IPS-18a (cell line): ENCODE results near the gene MAGI3.
"Not testable (repeated sequence)": the region's sequence is repeated elsewhere in the genome, so short reads cannot be mapped to it uniquely, and the experiment has no call there.

Source experiments
- H3K27ac ChIP-seq: one replicate; pipeline ENCODE4 v1.5.1; 2013; ENCODE audit warnings: low read length
- H3K27me3 ChIP-seq: one replicate; pipeline ENCODE4 v1.6.1; 2013; ENCODE audit warnings: mild to moderate bottlenecking, low read length; ENCODE audit not compliant: control insufficient read depth, insufficient read depth
- H3K36me3 ChIP-seq: one replicate; pipeline ENCODE4 v1.6.1; 2013; ENCODE audit warnings: low read depth, low read length; ENCODE audit not compliant: control insufficient read depth
- H3K4me1 ChIP-seq: one replicate; pipeline ENCODE4 v1.6.1; 2013; ENCODE audit warnings: low read depth, low read length; ENCODE audit not compliant: control insufficient read depth
- H3K4me3 ChIP-seq: one replicate; pipeline ENCODE4 v1.5.1; 2013; ENCODE audit warnings: low read length
- H3K9ac ChIP-seq: one replicate; pipeline ENCODE4 v1.6.1; 2013; ENCODE audit warnings: mild to moderate bottlenecking, low read length, moderate library complexity
- H3K9me3 ChIP-seq: one replicate; pipeline ENCODE4 v1.6.1; 2013; ENCODE audit warnings: low read depth, low read length; ENCODE audit not compliant: control insufficient read depth

Gene MAGI3

GRCh38 chr1:113552244-113552643 is 161.9 kb downstream of the MAGI3 start:
- Histone ChIP-seq H3K9ac (no peak overlapping the region), H3K9me3 (no peaks in the 10 kb centered on the region), H3K36me3 (no peaks in the 10 kb centered on the region), H3K4me3 (no peak overlapping the region), H3K4me1 (peaks cover 9% of the 10 kb centered on the region), H3K27ac (no peak overlapping the region), H3K27me3 (no peaks in the 10 kb centered on the region)

GRCh38 chr1:113557187-113557586 is 166.9 kb downstream of the MAGI3 start:
- no peak overlapping the region for H3K4me3 ChIP-seq
- no peaks in the 10 kb centered on the region for H3K9me3 ChIP-seq
- H3K4me1 ChIP-seq: no peaks in the 10 kb centered on the region
- H3K9ac ChIP-seq: no peak overlapping the region
- H3K27me3 ChIP-seq: no peaks in the 10 kb centered on the region
- H3K27ac ChIP-seq: no peak overlapping the region
- no peaks in the 10 kb centered on the region for H3K36me3 ChIP-seq

DNA sequence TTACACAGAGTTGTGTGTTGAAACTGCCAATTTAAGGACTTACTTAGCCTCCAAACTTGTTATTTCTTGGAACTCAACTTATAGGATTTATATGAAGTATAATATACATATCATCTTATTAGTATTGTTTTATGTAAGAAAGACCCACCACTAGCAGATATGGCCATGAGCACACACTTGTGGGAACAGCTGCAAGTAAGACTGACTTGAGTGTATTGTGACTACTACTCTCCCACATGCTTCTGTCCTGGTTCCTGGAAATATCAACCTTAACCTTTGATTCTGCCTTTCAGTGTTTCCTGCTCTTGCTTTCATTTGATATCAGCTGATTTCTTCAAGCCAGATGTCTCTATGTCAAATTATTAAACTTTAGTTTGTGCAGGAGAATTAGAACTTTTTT is 175.3 kb downstream of the MAGI3 start:
- Histone ChIP-seq H3K9ac (no peak overlapping the region), H3K27ac (no peak overlapping the region), H3K4me3 (no peak overlapping the region), H3K36me3 (no peaks in the 10 kb centered on the region), H3K9me3 (peaks cover 6% of the 10 kb centered on the region), H3K4me1 (no peaks in the 10 kb centered on the region), H3K27me3 (no peaks in the 10 kb centered on the region)

DNA sequence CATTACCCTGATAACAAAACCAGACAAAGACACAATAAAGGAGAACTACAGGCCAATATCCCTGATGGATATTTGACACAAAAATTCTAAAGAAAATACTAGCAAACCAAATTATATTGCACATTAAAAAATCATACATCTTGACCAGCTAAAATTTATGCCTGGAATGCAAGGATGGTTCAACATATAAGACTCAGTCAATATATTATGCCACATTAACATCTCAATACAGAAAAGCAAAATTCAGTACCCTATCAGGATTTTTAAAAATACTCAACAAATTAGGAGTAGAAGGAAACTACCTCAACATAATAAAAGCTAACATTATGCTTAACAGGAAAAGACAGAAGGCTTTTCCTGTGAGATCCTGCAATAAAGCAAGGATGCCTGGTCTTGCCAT is 177.1 kb downstream of the MAGI3 start:
- Histone ChIP-seq H3K4me3 (no peak overlapping the region), H3K27me3 (no peaks in the 10 kb centered on the region), H3K9ac (no peak overlapping the region), H3K4me1 (no peaks in the 10 kb centered on the region), H3K9me3 (peaks cover 6% of the 10 kb centered on the region), H3K36me3 (no peaks in the 10 kb centered on the region), H3K27ac (no peak overlapping the region)

DNA sequence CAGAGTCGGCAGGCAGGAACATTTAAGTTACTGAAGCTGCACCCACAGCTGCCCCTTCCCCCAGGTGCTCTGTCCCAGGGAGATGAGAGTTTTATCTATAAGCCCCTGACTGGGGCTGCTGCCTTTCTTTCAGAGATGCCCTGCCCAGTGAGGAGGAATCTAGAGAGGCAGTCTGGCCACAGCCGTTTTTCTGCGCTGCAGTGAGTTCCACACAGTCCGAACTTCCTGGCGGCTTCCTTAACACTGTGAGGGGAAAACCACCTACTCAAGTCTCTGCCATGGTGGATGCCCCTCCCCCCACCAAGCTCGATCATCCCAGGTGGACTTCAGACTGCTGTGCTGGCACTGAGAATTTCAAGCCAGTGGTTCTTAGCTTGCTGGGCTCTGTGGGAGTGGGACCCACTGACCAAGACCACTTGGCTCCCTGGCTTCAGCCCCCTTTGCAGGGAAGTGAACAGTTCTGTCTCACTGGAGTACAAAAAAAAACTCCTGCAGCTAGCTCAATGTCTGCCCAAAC is 185.5 kb downstream of the MAGI3 start:
- H3K9ac ChIP-seq, H3K27me3 ChIP-seq, H3K4me3 ChIP-seq, H3K9me3 ChIP-seq, H3K36me3 ChIP-seq, H3K27ac ChIP-seq, H3K4me1 ChIP-seq: not testable (repeated sequence)

- H3K4me1 ChIP-seq: peaks cover 4% of the 10 kb centered on the region
- no peaks in the 10 kb centered on the region for H3K36me3 ChIP-seq
- no peaks in the 10 kb centered on the region for H3K27me3 ChIP-seq
- no peak overlapping the region for H3K9ac ChIP-seq
- no peak overlapping the region for H3K4me3 ChIP-seq
- H3K27ac ChIP-seq: no peak overlapping the region
- H3K9me3 ChIP-seq: no peaks in the 10 kb centered on the region
Observed at GRCh38 chr1:113576271-113576670, 186.0 kb downstream of the MAGI3 start.

- H3K36me3 ChIP-seq: no peaks in the 10 kb centered on the region
- H3K9ac ChIP-seq: no peak overlapping the region
- no peaks in the 10 kb centered on the region for H3K27me3 ChIP-seq
- H3K27ac ChIP-seq: no peak overlapping the region
- peaks cover 4% of the 10 kb centered on the region for H3K4me1 ChIP-seq
- no peak overlapping the region for H3K4me3 ChIP-seq
- no peaks in the 10 kb centered on the region for H3K9me3 ChIP-seq
Observed at GRCh38 chr1:113579256-113580018, 189.1 kb downstream of the MAGI3 start.

GRCh38 chr1:113581323-113581722 is 191.0 kb downstream of the MAGI3 start:
- H3K9me3 ChIP-seq: no peaks in the 10 kb centered on the region
- peaks cover 4% of the 10 kb centered on the region for H3K4me1 ChIP-seq
- no peak overlapping the region for H3K4me3 ChIP-seq
- no peaks in the 10 kb centered on the region for H3K36me3 ChIP-seq
- no peak overlapping the region for H3K9ac ChIP-seq
- H3K27me3 ChIP-seq: no peaks in the 10 kb centered on the region
- no peak overlapping the region for H3K27ac ChIP-seq

GRCh38 chr1:113582084-113582483 is 191.8 kb downstream of the MAGI3 start:
- H3K9ac ChIP-seq: no peak overlapping the region
- H3K27me3 ChIP-seq: no peaks in the 10 kb centered on the region
- H3K4me3 ChIP-seq: no peak overlapping the region
- no peak overlapping the region for H3K27ac ChIP-seq
- H3K9me3 ChIP-seq: no peaks in the 10 kb centered on the region
- H3K4me1 ChIP-seq: peaks cover 4% of the 10 kb centered on the region
- H3K36me3 ChIP-seq: no peaks in the 10 kb centered on the region

DNA sequence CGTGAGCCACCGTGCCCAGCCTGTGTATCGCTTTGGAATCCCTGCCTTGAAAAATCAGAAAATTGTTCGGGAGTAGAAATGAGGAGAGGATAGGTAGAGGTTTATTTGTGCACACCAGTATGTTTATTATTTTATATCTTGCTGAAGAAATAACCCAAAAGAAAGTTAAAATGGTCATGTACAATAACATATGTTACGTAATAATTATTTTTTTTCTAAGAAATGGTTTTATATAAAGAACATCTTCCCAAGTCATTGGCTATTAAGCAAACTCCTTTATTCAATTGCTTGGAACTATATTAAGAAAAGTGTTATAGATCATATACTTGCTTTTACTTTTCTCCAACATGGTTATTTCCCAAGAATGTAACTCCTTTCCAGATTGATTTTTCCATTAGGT is 197.2 kb downstream of the MAGI3 start:
- no peak overlapping the region for H3K9ac ChIP-seq
- H3K36me3 ChIP-seq: no peaks in the 10 kb centered on the region
- H3K9me3 ChIP-seq: no peaks in the 10 kb centered on the region
- no peak overlapping the region for H3K27ac ChIP-seq
- H3K4me3 ChIP-seq: no peak overlapping the region
- no peaks in the 10 kb centered on the region for H3K27me3 ChIP-seq
- H3K4me1 ChIP-seq: no peaks in the 10 kb centered on the region

GRCh38 chr1:113592230-113592629 is 201.9 kb downstream of the MAGI3 start:
- Histone ChIP-seq H3K27ac (no peak overlapping the region), H3K4me3 (no peak overlapping the region), H3K9me3 (peaks cover 6% of the 10 kb centered on the region), H3K4me1 (no peaks in the 10 kb centered on the region), H3K27me3 (no peaks in the 10 kb centered on the region), H3K9ac (no peak overlapping the region), H3K36me3 (no peaks in the 10 kb centered on the region)
